Measurements from ENCODE around the gene TNS4. TPM values are rescaled to one million over a fixed set of nuclear protein-coding genes. Genes with fewer than 3 reads are reported as not detected.

TNS4 gene
- total RNA-seq, 1 experiment from 2014 or later: 36.6 TPM

DNA sequence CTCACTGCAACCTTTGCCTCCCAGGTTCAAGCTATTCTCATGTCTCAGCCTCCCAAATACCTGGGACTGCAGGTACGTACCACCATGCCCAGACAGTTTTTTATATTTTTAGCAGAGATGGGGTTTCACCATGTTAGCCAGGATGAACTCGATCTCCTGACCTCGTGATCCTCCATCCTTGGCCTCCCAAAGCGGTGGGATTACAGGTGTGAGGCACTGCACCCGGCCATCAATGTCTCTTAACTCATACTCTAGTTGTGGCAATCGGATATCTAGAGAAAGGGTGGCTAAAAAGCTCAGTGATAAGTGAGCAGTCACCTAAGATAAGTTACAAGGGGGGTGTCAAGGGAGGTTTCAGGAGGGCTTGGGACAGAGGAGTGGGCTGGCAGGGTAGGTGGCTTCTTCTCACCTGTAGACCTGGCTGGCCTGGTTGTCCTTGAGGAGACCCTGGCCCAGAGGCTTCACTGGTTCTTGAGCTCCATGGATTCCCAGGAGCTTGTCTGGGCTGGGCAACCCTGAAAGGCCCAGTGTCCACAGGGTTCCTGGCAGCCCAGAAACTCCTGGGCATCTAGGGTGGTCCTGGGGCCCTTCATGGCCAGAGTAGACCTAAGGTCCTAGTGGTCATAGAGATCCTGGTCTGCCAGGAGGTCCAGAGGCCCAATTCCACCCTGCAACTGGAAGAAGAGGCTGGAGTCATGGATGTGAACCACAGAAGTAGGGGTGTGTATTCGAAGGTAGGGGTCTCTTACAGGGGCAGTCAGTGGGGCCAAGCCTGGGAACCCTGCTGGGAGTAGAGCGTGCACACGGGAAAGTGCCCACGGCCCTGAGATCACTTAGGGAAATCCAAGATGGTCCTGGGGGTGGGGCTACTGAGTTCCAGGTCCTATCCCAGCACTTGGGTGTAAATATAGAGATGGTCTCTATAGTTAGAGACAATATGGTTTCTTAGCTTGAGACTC lies 70.9 kb downstream of the TNS4 start (continued):
- TF ChIP-seq, protein P1, sequence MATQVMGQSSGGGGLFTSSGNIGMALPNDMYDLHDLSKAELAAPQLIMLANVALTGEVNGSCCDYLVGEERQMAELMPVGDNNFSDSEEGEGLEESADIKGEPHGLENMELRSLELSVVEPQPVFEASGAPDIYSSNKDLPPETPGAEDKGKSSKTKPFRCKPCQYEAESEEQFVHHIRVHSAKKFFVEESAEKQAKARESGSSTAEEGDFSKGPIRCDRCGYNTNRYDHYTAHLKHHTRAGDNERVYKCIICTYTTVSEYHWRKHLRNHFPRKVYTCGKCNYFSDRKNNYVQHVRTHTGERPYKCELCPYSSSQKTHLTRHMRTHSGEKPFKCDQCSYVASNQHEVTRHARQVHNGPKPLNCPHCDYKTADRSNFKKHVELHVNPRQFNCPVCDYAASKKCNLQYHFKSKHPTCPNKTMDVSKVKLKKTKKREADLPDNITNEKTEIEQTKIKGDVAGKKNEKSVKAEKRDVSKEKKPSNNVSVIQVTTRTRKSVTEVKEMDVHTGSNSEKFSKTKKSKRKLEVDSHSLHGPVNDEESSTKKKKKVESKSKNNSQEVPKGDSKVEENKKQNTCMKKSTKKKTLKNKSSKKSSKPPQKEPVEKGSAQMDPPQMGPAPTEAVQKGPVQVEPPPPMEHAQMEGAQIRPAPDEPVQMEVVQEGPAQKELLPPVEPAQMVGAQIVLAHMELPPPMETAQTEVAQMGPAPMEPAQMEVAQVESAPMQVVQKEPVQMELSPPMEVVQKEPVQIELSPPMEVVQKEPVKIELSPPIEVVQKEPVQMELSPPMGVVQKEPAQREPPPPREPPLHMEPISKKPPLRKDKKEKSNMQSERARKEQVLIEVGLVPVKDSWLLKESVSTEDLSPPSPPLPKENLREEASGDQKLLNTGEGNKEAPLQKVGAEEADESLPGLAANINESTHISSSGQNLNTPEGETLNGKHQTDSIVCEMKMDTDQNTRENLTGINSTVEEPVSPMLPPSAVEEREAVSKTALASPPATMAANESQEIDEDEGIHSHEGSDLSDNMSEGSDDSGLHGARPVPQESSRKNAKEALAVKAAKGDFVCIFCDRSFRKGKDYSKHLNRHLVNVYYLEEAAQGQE (IDR thresholded peaks at IDR 0.05; ENCODE audit: low read depth): no peak
- no peak for TF ChIP-seq ZBTB33 (IDR thresholded peaks at IDR 0.05; ENCODE audit: extremely low read depth, insufficient replicate concordance, low read length)
- TF ChIP-seq YY1 (IDR thresholded peaks at IDR 0.05; ENCODE audit: extremely low read depth, insufficient replicate concordance, low read depth, low read length): no peak
- no peak for TF ChIP-seq SRF (IDR thresholded peaks at IDR 0.05; ENCODE audit: low read depth)
- TF ChIP-seq POLR2AphosphoS5 (IDR thresholded peaks at IDR 0.05; ENCODE audit: low read depth, low read length): no peak
